COLO668 (cell line): ENCODE data around the gene RASAL1.

ENCODE experiments used
- DNase-seq: peaks from one replicate; lab custom pipeline; 2025; ENCODE audit not compliant: unreplicated experiment; lab: John Stamatoyannopoulos, UW

The RASAL1 gene

GRCh38 chr12:113162102-113163029 lies 26.8 kb upstream of the RASAL1 start:
- no peak for DNase-seq

- peak; percentile 14 for DNase-seq
Measured at GRCh38 chr12:113161415-113162016, 26.0 kb upstream of the RASAL1 start.

- DNase-seq, result no peak
Measured at GRCh38 chr12:113159937-113160336, 24.4 kb upstream of the RASAL1 start.

- no peak for DNase-seq
Measured at GRCh38 chr12:113158439-113159203, 23.1 kb upstream of the RASAL1 start.

- no peak for DNase-seq
Measured at GRCh38 chr12:113157218-113157859, 21.8 kb upstream of the RASAL1 start.

- DNase-seq, result no peak
Measured at GRCh38 chr12:113155646-113156045, 20.1 kb upstream of the RASAL1 start.

- DNase-seq, result no peak
Measured at GRCh38 chr12:113155060-113155459, 19.5 kb upstream of the RASAL1 start.

GRCh38 chr12:113154351-113154973 lies 18.9 kb upstream of the RASAL1 start:
- DNase-seq, result peak; percentile 83

GRCh38 chr12:113152835-113153814 lies 17.6 kb upstream of the RASAL1 start:
- DNase-seq, result peak; percentile 93

- DNase-seq, result no peak
Measured at GRCh38 chr12:113152196-113152834, 16.8 kb upstream of the RASAL1 start.

GRCh38 chr12:113151655-113152054 lies 16.1 kb upstream of the RASAL1 start:
- no peak for DNase-seq

- peak; percentile 97 for DNase-seq
Measured at GRCh38 chr12:113149361-113150150, 14.0 kb upstream of the RASAL1 start, which contains the start of gene CFAP73. TSS of gene CFAP73 (plus strand) at chr12:113149724. CDS start at chr12:113149858, 134 bp downstream.

- no peak for DNase-seq
Measured at GRCh38 chr12:113146999-113147398, 11.4 kb upstream of the RASAL1 start.

- DNase-seq, result no peak
Measured at GRCh38 chr12:113145720-113146551, 10.4 kb upstream of the RASAL1 start.

- DNase-seq, result no peak
Measured at GRCh38 chr12:113144806-113145205, 9.2 kb upstream of the RASAL1 start.

- DNase-seq, result no peak
Measured at GRCh38 chr12:113143959-113144358, 8.4 kb upstream of the RASAL1 start.

- no peak for DNase-seq
Measured at GRCh38 chr12:113142886-113143332, 7.3 kb upstream of the RASAL1 start.
